AG04450 (cell line): ENCODE data around the gene GPR22. TPM values are rescaled to one million over a fixed set of nuclear protein-coding genes. Genes with fewer than 3 reads are reported as not detected.

Source experiments
- CTCF ChIA-PET: fragments of 300-600, 350-600 bp; formaldehyde crosslinking; extraction: SDS; loops from one replicate; lab custom pipeline; 2022; ENCODE audit warnings: antibody characterized with exemption, inconsistent platforms; lab: Charles Lee
- POLR2A ChIA-PET: fragments of 350-600 bp; formaldehyde crosslinking; extraction: SDS; loops from one replicate; lab custom pipeline; 2021; ENCODE audit warnings: antibody characterized with exemption, inconsistent platforms; lab: Yijun Ruan, JAX
- DNase-seq: peaks from one replicate; pipeline ENCODE4 v3.0.0-alpha.2; 2011; ENCODE audit warnings: low read depth, low spot score
- H3K27ac ChIP-seq: one replicate; pipeline ENCODE4 v1.5.1; 2012; ENCODE audit warnings: low read depth, low read length, control low read depth
- H3K27me3 ChIP-seq: one replicate; pipeline ENCODE4 v1.6.0; 2012; ENCODE audit warnings: low read length; ENCODE audit not compliant: control insufficient read depth, insufficient read depth
- H3K4me3 ChIP-seq: 2 replicates; pipeline ENCODE4 v1.5.1; 2011; ENCODE audit warnings: mild to moderate bottlenecking, low read depth, low read length, control low read depth
- H3K9me3 ChIP-seq: 2 replicates; pipeline ENCODE4 v1.5.1; 2012; ENCODE audit warnings: low read length; ENCODE audit not compliant: control insufficient read depth, insufficient read depth
- CTCF ChIP-seq: IDR thresholded peaks from 2 replicates; pipeline ENCODE4 v1.5.1; 2011; ENCODE audit warnings: low read depth, low read length, control low read depth, inconsistent platforms
- polyA plus RNA-seq: library from polyadenylated mRNA; depleted of rRNA; stranded (reverse); fragments of >200 nt; gene quantifications from 2 replicates; pipeline ENCODE4 v1.2.3, GENCODE V29; 2011

GPR22 gene
- polyA plus RNA-seq, 1 experiment, result not detected

DNA sequence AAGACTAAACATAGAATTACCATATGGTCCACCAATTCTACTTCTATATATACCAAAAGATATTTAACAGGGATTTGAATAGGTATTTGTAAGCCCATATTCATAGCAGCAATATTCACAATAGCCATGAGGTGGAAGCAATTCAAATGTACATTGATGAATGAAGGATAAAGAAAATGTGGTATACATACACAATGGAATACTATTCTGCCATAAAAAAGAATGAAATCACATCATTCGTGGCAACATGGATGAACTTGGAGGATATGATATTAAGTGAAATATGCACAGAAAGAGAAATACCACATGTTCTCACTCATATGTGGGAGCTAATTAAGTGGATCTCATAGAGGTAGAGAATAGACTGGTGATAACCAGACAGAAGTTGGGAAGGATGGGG is 34.1 kb upstream of the GPR22 start:
- ChIA-PET POLR2A (no interaction called here), CTCF (no interaction called here)
- Histone ChIP-seq H3K27ac (no peak overlapping the region), H3K4me3 (no peak overlapping the region), H3K9me3 (no peaks in the 10 kb centered on the region), H3K27me3 (no peaks in the 10 kb centered on the region)
- TF ChIP-seq CTCF, result no peak
- no peak for DNase-seq

DNA sequence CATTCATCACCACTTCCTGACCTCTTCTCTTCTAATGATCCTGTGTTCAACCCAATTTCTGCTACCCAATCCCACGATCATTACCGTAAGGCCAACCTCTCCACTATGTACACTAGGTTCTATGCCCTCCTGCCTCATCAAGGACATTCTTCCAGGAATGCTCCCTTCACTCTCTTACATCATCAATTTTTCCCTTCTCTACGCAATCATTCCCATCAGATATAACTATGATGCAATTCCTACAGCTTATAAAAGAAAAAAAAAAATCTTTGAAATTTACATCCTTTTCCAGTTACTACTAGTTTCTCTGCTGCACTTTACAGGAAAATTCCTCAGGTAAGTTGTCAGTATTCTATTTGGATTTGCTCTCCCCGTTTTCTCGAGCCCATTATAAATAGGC is 30.8 kb upstream of the GPR22 start:
- Histone ChIP-seq H3K27ac (no peak overlapping the region), H3K9me3 (no peaks in the 10 kb centered on the region), H3K27me3 (no peaks in the 10 kb centered on the region), H3K4me3 (no peak overlapping the region)
- ChIA-PET CTCF (interaction anchor here (0.6 kb wide), 2 partner anchors 42 to 77 kb away, joined by 3 read pairs; no protein-coding TSS in a partner anchor), POLR2A (no interaction called here)
- no peak for DNase-seq
- TF ChIP-seq CTCF, result no peak

DNA sequence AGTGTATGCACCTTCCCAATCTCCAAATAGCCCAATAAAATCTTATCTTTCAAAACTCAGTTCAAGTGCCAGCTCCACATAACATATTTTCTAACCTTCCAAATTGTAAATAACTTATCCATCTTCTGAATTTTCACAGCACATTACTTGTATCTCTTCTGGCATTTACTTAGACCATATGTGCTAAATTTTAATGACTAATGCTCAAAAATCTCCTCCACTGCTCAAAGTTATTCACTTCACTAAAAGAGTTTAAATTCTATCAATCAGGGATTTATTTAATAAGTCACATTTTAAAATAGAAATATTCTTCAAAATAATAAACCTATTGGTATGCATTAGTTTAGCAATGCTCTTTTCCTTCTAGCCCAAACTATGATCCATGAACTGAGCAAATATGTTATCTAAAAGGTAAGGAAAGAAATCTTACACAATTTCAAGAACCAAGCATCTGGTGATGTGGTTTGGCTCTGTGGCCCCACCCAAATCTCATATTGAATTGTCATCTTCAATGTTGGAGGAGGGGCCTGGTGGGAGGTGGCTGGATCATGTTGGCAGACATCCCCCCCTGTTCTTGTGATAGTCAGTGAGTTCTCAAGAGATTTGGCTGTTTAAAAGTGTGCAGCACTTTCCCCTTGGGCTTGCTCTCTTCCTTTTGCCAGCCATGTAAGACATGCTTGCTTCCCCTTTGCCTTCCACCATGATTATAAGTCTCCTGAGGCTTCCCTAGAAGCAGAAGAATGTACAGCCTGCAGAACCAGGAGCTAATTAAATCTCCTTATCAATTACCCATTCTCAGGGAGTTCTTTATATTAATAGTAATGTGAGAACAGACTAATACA is 28.1 kb upstream of the GPR22 start:
- no peak for DNase-seq
- no peak for TF ChIP-seq CTCF
- H3K27me3 ChIP-seq, result no peaks in the 10 kb centered on the region
- no peak overlapping the region for H3K27ac ChIP-seq
- CTCF ChIA-PET, result interaction anchor here (0.6 to 2.2 kb wide), 2 partner anchors 21 to 590 kb away, joined by 5 read pairs; no protein-coding TSS in a partner anchor
- POLR2A ChIA-PET, result no interaction called here
- H3K9me3 ChIP-seq, result no peaks in the 10 kb centered on the region
- H3K4me3 ChIP-seq, result no peak overlapping the region

DNA sequence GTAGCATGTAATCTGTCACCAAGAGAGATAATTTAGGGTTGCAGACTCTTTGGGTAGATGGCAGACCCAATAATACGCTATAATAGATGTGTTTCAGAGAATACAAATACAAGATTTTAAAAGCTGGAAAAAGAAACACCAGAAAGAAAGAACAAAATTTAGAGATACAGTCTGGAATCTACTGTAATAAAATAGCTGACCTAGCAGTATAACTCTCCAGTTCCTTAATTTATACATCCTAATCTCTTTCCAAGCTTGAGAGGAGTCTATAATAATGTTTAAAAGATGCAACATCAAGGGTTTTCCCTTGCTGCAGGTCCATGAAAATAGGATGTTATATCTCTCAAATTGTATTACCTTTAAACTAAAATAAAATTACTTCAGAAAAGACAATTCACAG is 27.2 kb upstream of the GPR22 start:
- POLR2A ChIA-PET, result no interaction called here
- CTCF ChIA-PET, result no interaction called here
- Histone ChIP-seq H3K27ac (no peak overlapping the region), H3K27me3 (no peaks in the 10 kb centered on the region), H3K9me3 (no peaks in the 10 kb centered on the region), H3K4me3 (no peak overlapping the region)
- TF ChIP-seq CTCF, result no peak
- DNase-seq, result no peak

DNA sequence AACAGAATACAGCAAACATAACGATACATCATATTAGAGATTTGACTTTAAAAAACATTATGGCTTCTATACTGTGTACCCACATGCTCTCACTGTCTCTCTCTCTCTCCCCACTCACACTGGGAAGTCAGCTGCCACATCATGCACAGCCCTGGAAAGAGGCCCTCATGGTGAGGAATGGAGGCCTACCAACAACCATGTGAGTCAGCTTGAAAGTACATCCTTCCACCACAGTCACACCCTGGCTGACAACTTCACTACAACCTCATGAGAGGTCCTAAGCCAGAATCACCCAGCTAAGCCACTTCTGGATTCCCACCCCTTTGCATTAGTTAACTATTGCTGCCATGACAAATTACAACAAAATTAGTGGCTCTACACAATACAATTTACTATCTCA is 23.3 kb upstream of the GPR22 start:
- CTCF ChIA-PET, result no interaction called here
- Histone ChIP-seq H3K27ac (no peak overlapping the region), H3K27me3 (no peaks in the 10 kb centered on the region), H3K4me3 (no peak overlapping the region), H3K9me3 (no peaks in the 10 kb centered on the region)
- POLR2A ChIA-PET, result no interaction called here
- no peak for DNase-seq
- no peak for TF ChIP-seq CTCF
